Gastrocnemius medialis (tissue), 4 donors: ENCODE results near the gene C17orf78. TPM values are rescaled to one million over a fixed set of nuclear protein-coding genes. Genes with fewer than 3 reads are reported as not detected.

Source experiments
- ATAC-seq, 2 donors: fragments of 150-250 bp; one replicate each; pipeline ENCODE4 v1.9.1; 2016
- DNase-seq, 2 donors: peaks; one replicate each; pipeline ENCODE4 v3.0.0-alpha.2; 2019
- H3K27ac ChIP-seq, 4 donors: fragments of 200-600 bp; sonication (generic); 1 replicate in 1 of 4; 2 replicates in 3 of 4; pipeline ENCODE4 v1.5.1; 2016 to 2018; ENCODE audit warnings: mild to moderate bottlenecking in 2 of 4, moderate library complexity in 1 of 4
- H3K27me3 ChIP-seq, 3 donors: fragments of 200-600 bp; sonication (generic) in 2 of 3; 1 replicate in 1 of 3; 2 replicates in 2 of 3; pipeline versions ENCODE4 v1.5.1 to v1.6.0; 2016 to 2019; ENCODE audit warnings: mild to moderate bottlenecking in 1 of 3, moderate library complexity in 1 of 3
- H3K36me3 ChIP-seq, 2 donors: fragments of 200-600 bp; sonication (generic) in 1 of 2; one replicate each; pipeline ENCODE4 v1.5.1; 2017 to 2018
- H3K4me1 ChIP-seq, 2 donors: fragments of 200-600 bp; sonication (generic) in 1 of 2; one replicate each; pipeline ENCODE4 v1.5.1; 2016 to 2017; ENCODE audit warnings: mild to moderate bottlenecking in 2 of 2
- H3K4me3 ChIP-seq, 4 donors: fragments of 200-600 bp; sonication (generic) in 3 of 4; 1 replicate in 1 of 4; 2 replicates in 3 of 4; pipeline ENCODE4 v1.5.1; 2016 to 2019; ENCODE audit warnings: mild to moderate bottlenecking in 2 of 4
- H3K9me3 ChIP-seq, 3 donors: fragments of 200-600 bp; sonication (generic) in 2 of 3; 1 replicate in 1 of 3; 2 replicates in 2 of 3; pipeline ENCODE4 v1.5.1; 2016 to 2019
- CTCF ChIP-seq, 5 experiments: fragments of 450-650 bp in 3 of 5; fragments of 200-600 bp in 2 of 5; sonication (generic) in 2 of 5; IDR thresholded peaks in 4 of 5; conservative IDR thresholded peaks in 1 of 5; 1 replicate in 4 of 5; 2 replicates in 1 of 5; pipeline ENCODE4 v1.5.1; 2016 to 2019; ENCODE audit warnings: antibody characterized with exemption in 5 of 5, mild to moderate bottlenecking in 3 of 5, moderate library complexity in 3 of 5
- POLR2A ChIP-seq, 2 donors: fragments of 450-650 bp; IDR thresholded peaks; one replicate each; pipeline ENCODE4 v1.6.1; 2017; ENCODE audit warnings: antibody characterized with exemption in 2 of 2, mild to moderate bottlenecking in 2 of 2, moderate library complexity in 2 of 2
- in situ Hi-C, 4 donors: fragments of 200-750 bp; cut with MboI; loops; one replicate each; pipeline versions ENCODE4 v1.15.0 to v1.8.0; 2017; ENCODE audit warnings: low sequenced_read_pairs in 4 of 4
- intact Hi-C: fragments of 100-400 bp; cut with DNase I; formaldehyde crosslinking; loops from one replicate; pipeline ENCODE4 v1.15.1; 2023; ENCODE audit warnings: low total_unique reads
- total RNA-seq, 4 donors: library from RNA; depleted of rRNA; stranded (reverse); fragments of >200 nt; gene quantifications; one replicate each; pipeline versions ENCODE4 v1.1.0 to v1.2.3, GENCODE V29; 2016

Gene C17orf78
- total RNA-seq, 4 donors from 2014 or later = not detected

- Histone ChIP-seq H3K36me3 (no peaks in the 10 kb centered on the region), H3K27ac (no peak overlapping the region), H3K4me3 (no peak overlapping the region), H3K4me1 (no peaks in the 10 kb centered on the region), H3K27me3 (no peaks in the 10 kb centered on the region), H3K9me3 (no peaks in the 10 kb centered on the region)
- TF ChIP-seq CTCF (IDR thresholded peaks at IDR 0.05 in 4 of 5, conservative IDR thresholded peaks at IDR 0.05 in 1 of 5) (no peak), POLR2A (IDR thresholded peaks at IDR 0.05) (no peak)
- in situ Hi-C loops (no loop called here), intact Hi-C loops (no loop called here)
- ATAC-seq = no peak
- no peak for DNase-seq
Observed at GRCh38 chr17:37384560-37385149, 8.9 kb downstream of the C17orf78 start.

- in situ Hi-C loops = no loop called here
Observed at GRCh38 chr17:37385474-37385990, 9.7 kb downstream of the C17orf78 start.

GRCh38 chr17:37386462-37386861 lies 10.7 kb downstream of the C17orf78 start:
- Histone ChIP-seq H3K4me3 (no peak overlapping the region), H3K9me3 (no peaks in the 10 kb centered on the region), H3K27ac (no peak overlapping the region), H3K27me3 (no peaks in the 10 kb centered on the region), H3K36me3 (no peaks in the 10 kb centered on the region), H3K4me1 (no peaks in the 10 kb centered on the region)
- TF ChIP-seq CTCF (IDR thresholded peaks at IDR 0.05 in 4 of 5, conservative IDR thresholded peaks at IDR 0.05 in 1 of 5) = no peak
- TF ChIP-seq POLR2A (IDR thresholded peaks at IDR 0.05) = no peak
- DNase-seq (no peak), ATAC-seq (no peak)
- intact Hi-C loops = no loop called here
- in situ Hi-C loops = no loop called here

More at GRCh38 chr17:37385474-37385990, 9.7 kb downstream of the C17orf78 start:
- H3K36me3 ChIP-seq = no peaks in the 10 kb centered on the region
- intact Hi-C loops = no loop called here
- TF ChIP-seq POLR2A (IDR thresholded peaks at IDR 0.05) (no peak), CTCF (IDR thresholded peaks at IDR 0.05 in 4 of 5, conservative IDR thresholded peaks at IDR 0.05 in 1 of 5) (no peak)
- ATAC-seq = no peak
- DNase-seq = no peak
- H3K4me3 ChIP-seq = no peak overlapping the region
- no peaks in the 10 kb centered on the region for H3K4me1 ChIP-seq
- no peak overlapping the region for H3K27ac ChIP-seq
- H3K9me3 ChIP-seq = no peaks in the 10 kb centered on the region
- H3K27me3 ChIP-seq = no peaks in the 10 kb centered on the region

GRCh38 chr17:37388266-37388665 lies 12.5 kb downstream of the C17orf78 start:
- Histone ChIP-seq H3K36me3 (no peaks in the 10 kb centered on the region), H3K4me3 (no peak overlapping the region), H3K4me1 (peaks cover 0 to 4% of the 10 kb centered on the region in 2 donors), H3K27me3 (no peaks in the 10 kb centered on the region), H3K27ac (no peak overlapping the region), H3K9me3 (no peaks in the 10 kb centered on the region)
- TF ChIP-seq POLR2A (IDR thresholded peaks at IDR 0.05) (no peak), CTCF (IDR thresholded peaks at IDR 0.05 in 4 of 5, conservative IDR thresholded peaks at IDR 0.05 in 1 of 5) (no peak)
- intact Hi-C loops = no loop called here
- DNase-seq (no peak), ATAC-seq (no peak)
- in situ Hi-C loops = no loop called here

GRCh38 chr17:37389160-37389559 lies 13.4 kb downstream of the C17orf78 start:
- no peak for DNase-seq
- in situ Hi-C loops = no loop called here
- Histone ChIP-seq H3K9me3 (no peaks in the 10 kb centered on the region), H3K36me3 (no peaks in the 10 kb centered on the region), H3K27me3 (no peaks in the 10 kb centered on the region), H3K27ac (no peak overlapping the region), H3K4me3 (no peak overlapping the region), H3K4me1 (peaks cover 0 to 4% of the 10 kb centered on the region in 2 donors)
- intact Hi-C loops = no loop called here
- TF ChIP-seq POLR2A (IDR thresholded peaks at IDR 0.05) (no peak), CTCF (IDR thresholded peaks at IDR 0.05 in 4 of 5, conservative IDR thresholded peaks at IDR 0.05 in 1 of 5) (no peak)
- ATAC-seq = no peak
